NCI-H526 treated with DMSO at 0.1 percent for 48 hours (cell line): ENCODE results near the gene SPOPL.
A peak's percentile ranks its signal among the peaks of the same experiment; 100 is the strongest.
"Not testable (repeated sequence)": the region's sequence is repeated elsewhere in the genome, so short reads cannot be mapped to it uniquely, and the experiment has no call there.

Source experiments
- DNase-seq: peaks from one replicate; lab custom pipeline; 2025; lab: John Stamatoyannopoulos, UW

The SPOPL gene

DNA sequence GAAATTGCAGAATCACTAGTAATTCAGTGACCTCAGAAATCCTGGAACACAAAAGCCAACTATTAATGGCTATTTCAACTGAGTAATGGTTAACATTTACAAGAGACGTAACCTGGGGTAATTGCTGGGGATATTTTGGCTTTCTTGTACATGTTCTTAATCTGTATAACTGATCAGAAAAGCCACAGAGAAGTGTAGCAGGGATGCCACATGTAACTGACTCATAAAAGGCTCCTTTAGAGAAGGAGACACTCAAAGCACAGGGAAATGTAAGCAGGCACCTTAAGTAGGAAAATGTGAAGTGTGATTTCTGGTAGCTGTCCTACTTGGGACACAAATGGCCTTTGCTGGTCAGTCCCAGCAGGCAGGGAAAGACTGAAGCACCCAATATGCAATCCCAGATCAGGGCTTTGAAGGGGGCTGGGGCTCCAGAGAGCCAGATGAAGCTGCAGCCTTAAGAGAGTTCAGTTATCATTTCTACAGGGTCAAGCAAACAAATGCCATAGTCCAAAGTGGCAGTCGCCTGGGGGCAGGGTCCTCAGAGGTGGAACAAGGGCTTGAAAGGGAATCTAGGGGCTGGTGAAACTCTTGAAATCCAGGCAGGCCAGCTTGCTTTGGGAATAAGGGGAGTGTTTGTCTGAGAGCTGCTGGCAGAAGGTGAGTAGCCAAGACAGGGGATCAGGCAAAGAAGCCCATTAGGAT is 7.2 kb upstream of the SPOPL start:
- DNase-seq, result no peak

DNA sequence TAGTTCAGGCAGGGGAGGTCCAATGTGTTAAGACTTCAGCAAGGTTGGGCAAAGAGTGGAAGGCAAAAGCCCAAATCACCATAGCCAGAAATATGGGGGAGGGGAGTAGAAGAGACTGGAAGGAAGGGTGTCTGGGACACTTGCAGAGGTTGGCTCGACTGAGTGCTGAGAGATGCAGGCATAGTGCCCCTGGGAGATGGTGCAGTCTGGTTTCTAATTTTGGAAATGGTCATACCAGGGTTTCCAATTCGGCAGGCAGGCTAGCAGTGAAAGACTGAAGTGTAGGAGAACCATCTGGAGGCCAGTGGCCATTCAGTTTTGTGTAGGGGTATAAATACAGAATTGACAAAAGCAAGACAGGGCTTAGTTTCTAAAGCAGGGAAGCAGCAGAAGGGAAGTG is 6.2 kb upstream of the SPOPL start:
- DNase-seq, result no peak

DNA sequence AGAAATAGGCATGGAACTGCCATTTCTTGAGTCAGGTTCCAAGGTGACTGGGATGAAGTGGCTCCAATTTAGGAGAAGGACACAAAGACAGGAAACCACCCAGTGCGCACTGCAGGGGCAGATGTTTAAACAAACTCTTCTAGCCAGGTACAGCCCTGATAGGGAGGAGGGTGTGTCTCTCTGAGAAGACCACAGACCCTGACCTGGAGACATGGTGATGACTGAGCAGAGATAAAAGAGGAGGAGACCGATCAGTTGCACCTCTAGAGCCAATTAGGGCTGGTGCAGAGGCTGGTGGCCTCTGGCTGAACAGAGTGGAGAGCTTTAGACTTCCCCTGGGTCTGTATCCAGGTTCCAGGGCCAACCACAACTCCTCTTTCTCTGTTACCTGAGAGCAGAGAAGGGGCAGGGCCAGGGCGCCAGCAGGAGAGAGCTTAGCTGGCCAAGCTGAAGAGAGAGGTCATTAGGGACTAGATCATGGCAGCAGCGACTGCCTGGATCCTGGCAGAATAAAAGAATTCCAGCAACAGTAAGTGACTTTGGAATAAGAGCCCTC is 5.4 kb upstream of the SPOPL start:
- DNase-seq, result no peak

DNA sequence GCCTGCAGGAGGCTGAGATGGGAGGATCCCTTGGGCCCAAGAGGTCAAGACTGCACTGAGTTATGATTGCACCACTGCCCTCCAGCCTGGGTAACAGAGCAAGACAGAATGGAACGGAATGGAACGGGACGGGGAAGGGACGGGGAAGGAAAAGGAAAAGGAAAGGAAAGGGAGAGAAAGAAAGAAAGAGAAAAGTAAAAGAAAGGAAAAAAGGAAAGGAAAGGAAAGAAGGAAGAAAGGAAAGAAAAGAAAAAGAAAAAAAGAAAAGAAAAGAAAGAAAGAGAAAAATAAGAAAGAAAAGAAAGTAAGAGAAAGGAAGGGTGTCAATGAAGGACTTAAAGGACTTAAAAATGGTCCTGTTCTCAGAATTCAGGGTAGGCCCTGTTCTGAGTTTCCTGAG is 4.3 kb upstream of the SPOPL start:
- DNase-seq, result no peak

DNA sequence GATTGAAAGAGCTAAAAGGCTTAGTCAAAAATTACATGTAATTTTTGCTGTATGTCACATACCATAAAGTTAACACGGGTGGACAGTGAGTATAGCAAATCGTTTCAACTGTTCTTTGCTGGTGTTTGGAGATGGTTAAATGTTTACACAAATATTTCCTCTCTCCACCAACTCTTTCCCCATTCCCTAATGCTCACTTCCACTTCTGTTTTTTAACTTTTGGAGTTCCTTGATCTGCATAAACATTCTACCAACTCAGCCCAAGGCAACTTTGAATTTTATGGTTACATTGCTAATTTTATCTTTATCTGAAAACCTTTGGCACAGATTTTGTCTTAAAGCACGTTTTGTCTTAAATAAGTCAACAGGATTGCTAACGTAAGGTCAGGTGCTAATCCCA is 1.9 kb upstream of the SPOPL start:
- DNase-seq, result no peak

DNA sequence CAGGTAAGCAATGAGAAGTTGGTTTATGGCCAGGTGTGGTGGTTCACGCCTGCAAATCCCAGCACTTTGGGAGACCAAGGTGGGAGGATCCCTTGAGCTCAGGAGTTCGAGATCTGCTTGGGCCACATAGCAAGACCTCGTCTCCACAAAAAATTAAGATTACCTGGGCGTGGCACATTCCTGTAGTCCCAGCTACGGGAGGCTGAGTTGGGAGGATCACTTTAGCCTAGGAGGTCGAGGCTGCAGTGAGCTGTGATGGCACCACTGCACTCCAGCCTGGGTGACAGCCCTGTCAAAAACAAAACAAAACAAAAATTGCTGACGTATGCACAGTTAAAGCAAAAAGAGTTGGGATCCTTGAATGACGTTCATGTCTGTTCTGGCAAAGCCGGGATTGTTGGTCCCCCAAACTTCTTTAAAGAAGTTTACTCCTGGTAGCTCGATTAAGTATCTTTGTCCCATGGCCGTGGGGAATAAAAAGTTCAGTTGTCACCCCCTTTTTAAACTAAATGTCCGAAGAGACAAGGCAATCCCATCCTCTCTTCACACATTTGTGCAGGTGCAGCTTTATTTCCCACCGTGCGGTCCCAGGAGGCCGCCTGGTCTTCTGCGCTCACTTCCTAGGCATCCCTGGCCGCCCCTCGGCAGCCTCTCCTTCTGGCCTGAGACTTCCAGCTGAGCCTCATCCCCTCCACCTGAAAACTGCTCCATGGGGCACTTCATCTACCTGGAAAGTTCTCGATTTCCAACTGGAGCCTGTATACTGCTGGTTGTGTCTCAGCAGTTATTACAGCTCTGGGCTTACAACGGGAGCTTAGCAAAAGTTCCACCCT is 762 bp upstream of the SPOPL start:
- DNase-seq, result peak; percentile 62

DNA sequence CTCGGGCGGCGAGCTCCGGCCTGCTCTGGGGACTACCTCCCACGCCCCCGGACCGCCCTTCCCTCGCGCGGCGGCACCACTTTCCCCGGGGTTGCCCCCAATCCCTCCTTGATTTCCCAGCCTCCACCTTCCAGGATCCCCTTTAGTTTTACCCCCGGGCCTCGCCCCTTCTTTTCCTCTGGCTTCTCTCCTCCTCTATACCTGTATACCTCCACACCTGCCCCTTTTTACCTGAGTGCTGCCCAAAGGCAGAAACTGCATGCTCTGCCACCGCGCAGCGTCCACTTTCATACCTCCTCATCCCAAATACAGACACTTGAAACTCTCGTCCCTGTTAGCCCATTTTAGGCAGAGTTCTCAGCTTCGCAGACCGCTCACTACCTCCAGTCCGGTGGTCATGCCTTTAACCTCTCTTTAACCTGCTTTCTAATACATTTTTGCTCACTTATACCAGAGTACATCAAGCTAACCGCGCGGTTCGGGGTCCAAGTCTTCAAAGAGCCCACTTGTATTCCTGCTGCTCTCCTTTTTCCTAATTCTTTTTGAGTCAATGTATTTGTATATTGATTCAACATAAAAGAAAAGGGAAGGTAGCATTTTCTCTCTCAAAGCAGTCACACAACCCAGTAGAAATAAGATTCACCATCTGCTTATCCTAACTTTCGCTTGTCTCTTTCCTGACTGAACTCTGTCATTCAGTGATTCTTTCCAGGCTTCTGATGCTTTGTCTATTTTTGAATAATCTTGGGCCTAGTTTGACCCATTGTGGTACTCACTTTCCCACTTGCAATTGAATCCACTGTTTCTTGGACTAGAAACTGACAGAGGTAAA is 901 bp downstream of the SPOPL start:
- peak; percentile 46 for DNase-seq

DNA sequence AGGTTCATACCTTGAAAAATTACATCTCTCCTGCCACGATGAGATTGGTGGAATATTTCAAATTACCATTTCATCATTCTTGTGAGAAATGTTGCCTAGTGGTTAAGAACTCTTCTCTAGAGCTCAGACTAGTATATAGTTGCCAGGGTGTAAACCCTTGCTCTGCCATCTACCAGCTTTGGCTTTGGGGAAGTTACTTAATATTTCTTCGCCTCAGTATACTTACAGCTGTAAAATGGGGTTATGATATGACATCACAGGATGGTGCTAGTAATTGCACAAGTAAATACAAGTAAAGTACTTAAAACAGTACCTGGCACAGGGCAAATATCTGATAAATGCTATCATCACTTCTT is 1.5 kb downstream of the SPOPL start:
- no peak for DNase-seq

DNA sequence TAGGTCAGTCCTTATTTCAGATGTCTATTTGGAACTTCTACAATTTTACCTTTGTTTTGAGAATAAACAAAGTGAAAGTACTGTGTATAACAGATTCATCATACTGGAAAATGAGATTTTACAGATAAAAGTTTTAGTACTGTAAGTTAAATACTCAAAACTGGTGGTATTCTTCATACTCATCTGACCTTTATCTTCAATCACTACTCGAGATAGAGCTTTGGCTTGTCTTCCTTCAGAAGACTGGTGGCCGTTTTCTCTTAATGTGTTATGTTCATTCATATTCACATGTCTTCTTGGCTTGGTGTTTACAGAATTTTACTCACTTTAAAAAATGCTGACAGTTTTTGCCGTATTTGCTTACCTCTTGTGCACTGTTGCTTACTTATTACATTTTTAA is 2.1 kb downstream of the SPOPL start:
- no peak for DNase-seq

DNA sequence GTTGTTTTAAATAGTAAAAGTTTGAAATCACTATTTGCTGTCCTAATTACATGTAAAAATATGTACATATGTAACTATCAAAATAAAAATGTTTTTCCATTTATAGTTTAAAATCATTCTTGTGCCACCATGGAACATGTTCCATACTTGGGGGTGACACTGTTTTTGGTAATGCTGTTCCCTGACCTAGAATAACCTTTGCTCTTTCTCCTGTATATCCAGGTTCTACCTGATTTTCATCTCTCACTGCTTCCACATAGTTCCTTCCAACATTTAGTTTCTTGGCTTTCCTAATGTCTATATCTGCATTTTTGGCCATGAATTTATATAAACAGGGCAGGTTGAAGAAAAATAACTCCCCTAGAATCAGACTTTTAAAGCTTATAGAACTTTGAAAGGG is 2.5 kb downstream of the SPOPL start:
- no peak for DNase-seq

DNA sequence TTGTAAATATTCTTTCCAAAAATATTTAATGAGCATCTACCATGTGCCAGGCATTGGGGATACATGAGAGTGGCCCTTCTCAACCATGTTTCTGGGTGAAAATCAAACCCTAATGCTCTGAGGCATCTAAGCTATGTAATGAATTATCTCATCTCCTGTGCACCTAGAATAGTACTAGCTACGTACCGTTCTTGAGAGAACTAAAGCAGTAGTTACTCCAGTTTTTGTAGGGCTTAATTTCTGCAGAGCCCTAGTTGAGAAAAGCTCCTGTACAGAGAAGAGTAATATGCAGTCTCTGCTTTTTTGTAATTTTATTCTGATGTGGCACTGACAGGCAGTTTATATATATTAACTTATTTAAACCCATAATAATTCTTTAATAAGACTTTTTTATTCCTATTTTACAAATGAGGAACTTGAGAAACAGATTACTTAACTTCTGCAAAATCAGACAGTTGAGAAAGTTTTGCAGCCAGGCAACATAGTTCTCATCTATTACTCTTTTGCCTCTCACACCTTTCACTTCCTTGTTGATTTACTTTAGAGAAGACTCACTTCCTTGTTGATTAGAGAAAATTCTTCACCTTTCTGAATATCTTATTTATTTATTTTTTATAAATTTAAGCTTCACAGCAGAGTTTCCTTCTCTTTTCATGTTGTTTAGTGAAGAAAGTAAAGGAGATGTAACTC is 3.1 kb downstream of the SPOPL start:
- no peak for DNase-seq

DNA sequence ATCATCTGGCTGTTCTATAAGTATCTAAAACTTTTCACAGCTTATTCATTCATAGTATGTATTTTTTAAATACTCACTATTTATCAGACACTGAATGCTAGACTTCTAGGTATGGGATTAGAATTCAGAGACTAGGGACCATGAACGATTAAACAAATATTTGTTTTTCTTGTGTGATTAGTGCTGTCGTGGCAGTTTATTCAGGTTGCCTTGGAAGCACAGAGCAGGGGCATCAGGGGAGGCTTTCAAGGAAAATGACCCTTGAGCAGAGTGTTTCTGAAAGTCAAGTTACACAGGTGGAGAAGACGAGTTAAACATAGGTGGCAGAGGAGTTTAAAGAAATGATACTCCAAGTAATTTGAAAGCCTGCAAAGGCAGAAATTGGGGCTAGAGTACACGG is 5.7 kb downstream of the SPOPL start:
- peak; percentile 32 for DNase-seq

DNA sequence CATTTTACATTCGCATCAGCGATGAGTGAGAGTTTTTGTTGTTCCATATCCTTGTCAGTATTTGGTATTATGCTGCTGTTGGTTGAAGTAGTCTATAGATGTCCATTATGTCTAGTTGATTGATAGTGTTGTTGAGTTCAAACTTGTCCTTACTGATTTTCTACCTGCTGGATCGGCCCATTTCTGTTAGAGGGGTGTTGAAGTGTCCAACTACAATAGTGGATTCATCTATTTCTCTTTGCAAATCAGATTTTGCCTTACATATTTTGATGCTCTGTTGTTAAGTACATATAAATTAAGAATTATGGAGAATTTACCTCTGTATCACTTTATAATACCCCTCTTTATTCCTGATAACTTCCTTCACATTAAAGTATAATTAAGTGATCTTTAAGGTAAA is 8.7 kb downstream of the SPOPL start:
- no peak for DNase-seq

DNA sequence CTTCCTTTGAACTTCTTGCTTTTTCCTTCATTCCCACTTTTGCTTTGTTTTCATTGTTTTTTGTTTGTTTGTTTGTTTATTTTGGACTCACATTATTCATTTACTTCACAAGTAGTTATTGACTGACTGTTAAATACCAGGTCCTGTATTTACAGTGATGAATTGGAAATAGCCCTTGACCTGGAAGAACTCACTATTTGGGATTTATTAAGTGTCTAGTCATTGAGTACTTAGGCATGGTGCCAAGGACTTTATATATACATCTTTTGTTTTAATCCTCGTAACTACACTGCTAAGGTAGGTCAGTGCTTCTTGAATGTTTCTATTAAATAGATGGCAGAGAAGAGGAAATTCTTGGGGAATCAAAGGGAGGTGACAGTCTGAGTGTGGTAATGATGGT is 11.1 kb downstream of the SPOPL start:
- no peak for DNase-seq

DNA sequence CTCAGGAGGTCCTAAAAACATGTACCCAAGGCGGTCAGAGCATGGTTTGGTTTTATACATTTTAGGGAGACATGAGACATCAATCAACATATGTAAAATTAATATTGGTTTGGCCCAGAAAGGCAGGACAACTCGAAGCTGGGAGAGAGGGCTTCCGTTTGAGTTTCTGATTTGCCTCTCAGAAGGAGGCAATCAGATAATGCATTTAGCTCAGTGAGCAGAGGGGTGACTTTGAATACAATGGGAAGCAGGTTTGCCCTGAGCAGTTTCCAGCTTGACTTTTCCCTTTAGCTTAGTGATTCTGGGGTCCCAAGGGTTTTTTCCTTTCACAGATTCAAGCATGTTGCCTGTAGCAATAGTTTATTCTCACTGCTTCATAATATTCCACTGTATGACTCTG is 12.6 kb downstream of the SPOPL start:
- no peak for DNase-seq

DNA sequence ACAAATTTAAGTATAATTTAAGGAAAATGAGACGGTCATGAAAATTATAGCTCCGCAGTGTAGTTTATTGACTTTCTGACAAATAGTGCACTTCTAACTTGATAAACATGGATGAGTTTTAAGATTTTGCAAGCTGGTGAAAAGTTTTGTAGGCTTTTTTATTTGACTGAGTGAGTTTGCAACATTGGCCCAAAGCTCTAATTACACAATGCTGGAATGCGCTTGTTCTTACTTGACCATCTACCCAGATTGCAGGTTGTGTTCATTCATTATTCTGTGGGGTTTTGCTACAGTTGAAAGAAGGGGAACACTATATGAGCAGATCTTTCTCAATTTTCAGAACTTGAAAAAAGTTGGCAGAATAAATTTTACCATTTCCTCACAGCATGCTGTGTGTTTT is 13.5 kb downstream of the SPOPL start:
- no peak for DNase-seq

DNA sequence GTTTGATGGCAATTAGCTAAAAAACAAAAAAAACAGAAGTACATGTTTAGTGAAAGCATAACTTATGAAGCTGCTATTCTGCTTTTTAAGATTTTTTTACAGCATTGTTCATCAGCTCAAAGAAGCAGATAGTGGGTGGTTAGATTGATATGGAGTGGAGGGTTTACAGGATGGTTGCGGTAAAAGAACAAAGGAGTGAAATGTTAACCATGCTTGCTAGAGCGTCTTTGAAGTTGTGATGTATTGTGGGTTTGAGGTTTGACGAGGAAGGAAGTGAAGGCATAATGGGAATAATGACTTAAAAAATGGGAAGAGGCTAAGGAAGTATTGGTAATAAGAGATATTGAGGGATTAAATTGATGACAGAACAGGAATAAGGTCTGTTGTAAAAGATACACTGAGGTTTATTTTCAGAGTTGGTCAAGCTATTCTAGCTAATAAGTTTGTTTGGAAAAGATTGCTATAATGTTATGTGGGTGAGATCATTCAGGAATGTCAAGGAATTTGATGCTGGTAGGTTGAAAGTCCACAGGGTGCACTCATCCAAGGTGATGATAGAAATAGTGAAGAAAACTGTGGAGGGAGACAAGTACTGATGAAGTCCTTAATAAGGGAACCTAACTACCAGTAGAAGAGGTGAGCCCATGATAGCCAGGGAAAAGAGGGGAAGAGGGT is 14.6 kb downstream of the SPOPL start:
- no peak for DNase-seq

DNA sequence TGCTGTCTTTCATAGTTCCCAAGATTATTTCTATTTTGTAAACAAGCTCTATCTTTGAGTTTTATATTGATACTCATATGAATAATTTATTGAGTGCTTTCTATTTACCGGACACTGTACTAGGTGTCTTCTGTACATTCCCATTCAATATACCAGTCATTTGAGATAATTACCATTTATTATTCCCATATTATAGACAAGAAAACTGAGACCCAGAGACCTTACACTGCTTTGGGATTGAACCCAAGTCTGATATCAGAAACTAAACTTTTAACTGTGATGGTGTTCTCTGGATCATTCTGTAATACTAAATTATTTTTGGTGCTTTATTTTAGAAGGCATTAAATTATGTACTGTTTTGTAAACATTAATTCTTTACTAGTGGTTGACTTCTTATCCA is 17.3 kb downstream of the SPOPL start:
- DNase-seq, result no peak

DNA sequence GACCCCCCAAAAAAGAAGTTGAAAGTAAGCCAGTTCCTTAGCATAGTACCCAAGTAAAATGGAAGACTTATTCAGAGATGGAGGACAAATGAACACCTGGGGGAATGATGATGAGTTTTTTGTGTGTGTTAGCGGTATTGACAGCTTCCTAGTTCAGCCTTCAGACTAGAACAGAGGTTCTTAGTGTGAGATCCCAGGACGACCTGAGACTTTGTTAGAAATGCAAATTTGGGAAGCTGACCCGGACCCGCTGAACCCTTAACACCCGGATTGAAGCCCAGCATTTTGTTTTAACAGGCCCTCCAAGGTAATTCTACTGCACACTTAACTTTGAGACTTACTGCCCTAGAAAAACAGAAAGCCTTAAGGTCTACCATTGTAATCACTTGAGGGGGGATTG is 20.3 kb downstream of the SPOPL start:
- no peak for DNase-seq

DNA sequence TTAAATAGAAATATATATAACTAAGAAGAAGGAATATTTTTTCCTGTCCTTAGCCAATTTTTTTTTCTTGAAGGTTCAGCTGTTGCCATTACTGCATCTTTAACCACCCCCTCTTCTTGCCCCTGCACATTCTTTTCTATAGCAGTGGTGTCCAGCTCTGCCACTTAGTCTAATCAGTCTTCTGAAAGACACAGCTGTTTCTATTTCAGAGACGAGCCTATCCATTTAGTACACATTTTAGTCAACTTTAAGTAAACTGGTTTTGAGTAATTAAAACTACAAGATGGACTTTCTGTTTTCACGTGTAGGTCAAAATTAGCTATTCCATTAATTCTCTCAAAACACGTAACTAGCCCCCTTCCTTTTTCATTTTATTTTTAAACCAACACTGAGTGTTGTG is 21.0 kb downstream of the SPOPL start:
- no peak for DNase-seq

DNA sequence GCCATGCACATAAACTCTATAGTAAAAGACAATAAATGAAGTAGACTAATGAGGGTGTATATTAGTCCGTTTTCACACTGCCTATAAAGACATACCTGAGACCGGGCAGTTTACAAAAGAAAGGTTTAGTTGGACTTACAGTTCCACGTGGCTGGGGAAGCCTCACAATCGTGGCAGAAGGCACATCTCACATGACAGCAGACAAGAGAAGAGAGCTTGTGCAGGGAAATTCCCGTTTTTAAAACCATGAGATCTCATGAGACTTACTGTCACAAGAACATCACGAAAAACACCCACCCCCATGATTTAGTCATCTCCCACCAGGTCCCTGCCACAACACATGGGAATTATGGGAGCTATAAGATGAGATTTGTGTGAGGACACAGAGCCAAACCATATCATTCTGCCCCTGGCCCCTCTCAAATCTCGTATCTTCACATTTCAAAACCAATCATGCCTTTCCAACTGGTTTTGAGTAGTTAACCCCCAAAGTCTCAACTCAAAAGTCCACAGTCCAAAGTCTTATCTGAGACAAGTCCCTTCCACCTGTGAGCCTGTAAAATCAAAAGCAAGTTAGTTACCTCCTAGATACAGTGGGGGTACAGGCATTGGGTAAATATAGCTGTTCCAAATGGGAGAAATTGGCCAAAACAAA is 21.6 kb downstream of the SPOPL start:
- not testable (repeated sequence) for DNase-seq
